ENCODE data around the gene HOXC9.

The HOXC9 gene

GRCh38 chr12:53988541-53989226, 11.3 kb upstream of the HOXC9 start:
- no peak for DNase-seq (ENCODE audit: low read depth)

DNA sequence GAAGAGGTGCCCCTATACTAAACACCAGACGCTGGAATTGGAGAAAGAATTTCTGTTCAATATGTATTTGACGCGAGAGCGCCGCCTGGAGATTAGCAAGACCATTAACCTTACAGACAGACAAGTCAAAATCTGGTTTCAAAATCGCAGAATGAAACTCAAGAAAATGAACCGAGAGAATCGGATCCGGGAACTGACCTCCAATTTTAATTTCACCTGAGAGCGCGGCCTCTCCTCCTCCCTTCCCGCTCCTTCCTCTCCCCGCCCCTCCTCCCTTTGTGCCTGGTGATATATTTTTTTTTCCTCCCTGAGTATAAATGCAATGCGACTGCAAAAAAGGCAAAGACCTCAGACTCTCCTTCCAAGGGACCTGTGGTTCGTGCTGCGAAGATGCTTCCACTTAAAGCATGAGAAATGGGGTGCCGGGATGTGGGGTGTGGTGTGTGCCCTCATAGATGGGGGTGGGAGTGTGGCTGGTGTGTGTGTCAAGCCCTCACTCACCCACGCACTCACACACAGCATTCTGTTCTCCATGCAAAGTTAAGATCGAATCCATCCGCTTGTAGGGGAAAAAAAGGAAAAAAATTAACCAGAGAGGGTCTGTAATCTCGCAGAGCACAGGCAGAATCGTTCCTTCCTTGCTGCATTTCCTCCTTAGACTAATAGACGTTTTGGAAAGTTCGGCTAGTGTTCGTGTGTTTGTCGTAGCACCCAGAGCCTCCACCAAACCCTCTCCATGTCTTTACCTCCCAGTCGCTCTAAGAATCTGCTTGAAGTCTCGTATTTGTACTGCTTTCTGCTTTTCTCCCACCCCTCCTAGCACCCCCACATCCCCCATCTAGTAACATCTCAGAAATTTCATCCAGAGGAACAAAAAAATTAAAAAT, 10.5 kb upstream of the HOXC9 start:
- DNase-seq (ENCODE audit: low read depth), result no peak

- no peak for DNase-seq (ENCODE audit: low read depth)
Measured at GRCh38 chr12:53990311-53991076, 9.5 kb upstream of the HOXC9 start.

- no peak for DNase-seq (ENCODE audit: low read depth)
Measured at GRCh38 chr12:53991077-53991460, 8.9 kb upstream of the HOXC9 start.

- no peak for DNase-seq (ENCODE audit: low read depth)
Measured at GRCh38 chr12:53992377-53992889, 7.5 kb upstream of the HOXC9 start.

DNA sequence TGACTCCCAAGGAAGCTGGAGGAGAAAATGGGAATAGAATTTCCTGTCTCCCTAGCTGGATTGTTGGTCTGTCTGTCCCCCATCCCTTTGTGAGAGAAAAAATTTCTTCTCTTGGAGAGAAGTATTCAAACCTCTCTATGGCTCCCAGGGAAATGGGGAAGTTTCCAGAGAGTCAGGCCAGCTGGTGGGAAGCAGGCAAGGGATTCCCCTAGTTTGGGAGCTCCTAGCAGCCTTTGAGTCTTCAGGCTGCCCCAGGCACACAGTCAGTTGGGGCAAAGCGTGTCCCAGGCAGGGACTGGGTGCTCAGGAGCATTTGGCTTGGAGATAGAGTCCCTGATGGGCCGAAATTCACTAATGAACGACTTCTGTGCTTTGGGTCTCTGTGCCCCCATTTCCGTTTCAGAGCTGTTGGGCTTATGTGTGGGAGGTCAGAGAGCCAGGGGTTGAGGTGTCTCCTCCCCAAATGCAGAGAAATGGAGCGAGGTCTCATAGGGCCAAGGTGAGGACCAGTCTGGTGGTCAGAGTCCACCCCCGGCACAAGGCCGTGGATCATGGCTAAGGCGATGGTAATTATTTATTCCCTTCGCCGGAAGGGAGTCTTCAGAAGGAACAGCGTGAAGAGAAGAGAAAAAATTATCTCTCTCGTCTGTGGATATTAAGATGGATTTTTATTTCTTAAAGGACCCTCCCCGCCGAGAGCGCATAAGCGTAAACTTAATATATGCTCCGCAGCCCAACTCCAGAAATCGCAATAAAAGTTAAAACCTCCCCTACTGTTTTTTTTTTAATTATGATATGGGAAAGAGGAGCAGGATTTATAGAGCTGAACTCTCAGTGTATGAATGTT, 6.6 kb upstream of the HOXC9 start:
- DNase-seq (ENCODE audit: low read depth), result no peak

- DNase-seq (ENCODE audit: low read depth), result no peak
Measured at GRCh38 chr12:53994009-53994263, 6.0 kb upstream of the HOXC9 start.

GRCh38 chr12:53994264-53995001, 5.5 kb upstream of the HOXC9 start:
- DNase-seq (ENCODE audit: low read depth), result no peak

DNA sequence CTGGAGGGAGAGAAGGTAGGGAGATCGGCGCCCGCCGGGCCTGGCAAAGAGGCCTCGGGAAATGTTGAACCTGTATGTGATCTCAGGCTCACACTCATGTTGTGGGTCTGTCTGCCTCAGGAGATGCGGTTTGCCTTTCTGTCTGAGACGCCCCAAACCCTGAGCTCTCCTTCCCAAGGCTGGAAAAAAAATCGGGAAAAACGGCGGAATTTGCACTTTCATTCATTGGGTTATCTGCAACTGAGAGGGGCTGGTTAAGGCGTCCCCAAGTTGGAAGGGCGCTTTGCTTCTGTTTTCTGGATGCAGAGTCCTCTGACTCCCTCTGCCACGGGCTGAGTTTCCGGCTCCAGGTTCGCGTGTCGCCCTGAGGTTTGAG, 5.0 kb upstream of the HOXC9 start:
- DNase-seq (ENCODE audit: low read depth), result no peak

DNA sequence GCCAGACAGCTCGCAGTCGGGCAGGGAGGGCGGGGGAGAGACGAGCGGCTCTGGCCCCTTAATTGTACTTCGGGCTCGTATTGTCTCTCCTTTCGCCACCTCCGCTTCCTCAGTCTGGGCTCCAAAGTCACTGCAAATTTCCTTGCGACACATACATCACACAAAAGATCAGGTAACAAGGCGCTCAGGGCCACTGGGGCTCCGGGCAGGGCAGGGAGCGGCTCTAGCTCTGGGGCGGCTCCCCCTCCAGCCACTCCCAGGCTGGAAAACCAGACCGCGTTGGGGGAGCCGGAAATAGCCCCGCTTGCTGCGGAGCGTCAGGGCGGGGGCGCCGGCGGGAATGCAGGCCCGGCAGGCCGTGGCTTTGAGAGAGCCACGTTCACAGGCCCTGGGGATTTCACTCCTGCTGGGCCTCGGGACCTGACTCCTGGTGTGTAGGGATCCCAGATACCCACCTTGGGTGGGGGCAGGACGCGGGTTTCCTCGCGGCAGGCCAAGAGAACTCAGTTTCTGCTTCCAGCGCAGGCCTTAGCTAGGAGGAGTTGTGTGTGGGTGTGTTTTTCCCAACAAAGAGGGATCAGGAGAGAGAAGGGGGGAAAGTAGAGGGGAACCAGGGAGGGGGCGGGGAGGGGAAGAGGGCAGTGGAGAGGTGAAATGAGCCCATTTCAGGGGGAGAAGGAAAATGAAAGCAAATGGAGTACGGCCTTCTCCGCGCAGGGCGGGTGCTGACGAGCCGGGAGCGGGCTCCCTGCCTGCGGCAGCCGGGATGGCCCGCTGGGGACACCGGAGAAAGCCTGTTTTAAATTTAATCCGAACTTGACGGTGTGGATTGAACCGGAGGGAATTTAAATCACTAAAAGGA, 4.4 kb upstream of the HOXC9 start:
- no peak for DNase-seq (ENCODE audit: low read depth)

GRCh38 chr12:53996240-53997203, 3.4 kb upstream of the HOXC9 start:
- DNase-seq (ENCODE audit: low read depth), result no peak

GRCh38 chr12:53997204-53998109, 2.5 kb upstream of the HOXC9 start:
- DNase-seq (ENCODE audit: low read depth), result no peak

DNA sequence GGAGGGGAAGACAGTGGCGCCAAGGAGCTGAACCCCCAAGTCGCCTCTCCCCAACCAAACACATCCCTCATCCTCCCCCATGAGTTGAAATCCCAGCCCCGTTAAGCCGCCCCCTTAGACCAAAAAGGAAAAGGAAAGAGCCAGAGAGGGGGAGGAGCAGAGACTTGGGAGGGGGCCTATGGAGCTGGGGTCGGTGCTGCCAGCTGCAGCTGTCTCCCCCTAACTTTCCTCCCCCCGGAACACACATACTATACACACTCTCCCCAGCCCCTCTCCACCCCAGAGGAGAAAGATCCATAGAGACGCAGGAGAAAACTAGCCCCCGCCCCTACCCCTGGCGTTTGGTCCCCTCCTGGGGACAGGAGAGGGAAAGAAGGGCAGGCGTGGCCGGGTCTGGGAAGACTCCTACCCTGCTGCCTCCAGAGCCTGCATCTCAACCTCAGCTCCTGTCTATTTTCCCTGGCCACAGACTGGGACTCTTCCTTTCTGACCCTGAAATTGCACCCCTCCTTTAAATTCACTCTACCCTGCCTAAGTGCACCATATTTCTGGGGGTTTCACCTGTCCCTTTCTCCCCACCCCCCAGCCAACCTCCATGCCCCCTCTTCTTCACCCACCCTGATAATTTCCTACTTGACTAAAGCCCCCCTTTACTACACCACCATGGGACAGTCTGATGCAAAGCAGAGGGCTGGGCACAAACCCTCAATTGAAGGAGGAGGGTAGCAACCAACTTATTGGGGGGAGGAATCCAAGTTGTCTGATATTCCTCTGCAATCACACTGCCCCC, 1.7 kb upstream of the HOXC9 start:
- DNase-seq (ENCODE audit: low read depth), result no peak

DNA sequence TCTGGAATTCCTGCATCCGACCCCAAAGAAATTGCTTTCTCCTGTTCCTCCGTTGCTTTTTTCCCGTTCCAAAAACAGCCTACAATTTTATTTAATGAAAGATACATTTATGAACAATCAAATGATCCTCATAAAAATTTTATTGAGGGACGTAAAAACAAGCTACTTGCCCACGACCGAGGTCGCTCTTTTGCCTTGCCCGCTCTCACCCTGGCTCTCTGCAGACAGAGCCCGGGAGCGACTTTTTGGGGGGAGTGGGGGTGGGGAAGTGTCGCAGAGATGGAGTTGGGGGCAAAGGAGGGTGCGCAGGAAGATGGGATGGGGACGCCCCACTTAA, 1.1 kb upstream of the HOXC9 start:
- DNase-seq (ENCODE audit: low read depth), result no peak

DNA sequence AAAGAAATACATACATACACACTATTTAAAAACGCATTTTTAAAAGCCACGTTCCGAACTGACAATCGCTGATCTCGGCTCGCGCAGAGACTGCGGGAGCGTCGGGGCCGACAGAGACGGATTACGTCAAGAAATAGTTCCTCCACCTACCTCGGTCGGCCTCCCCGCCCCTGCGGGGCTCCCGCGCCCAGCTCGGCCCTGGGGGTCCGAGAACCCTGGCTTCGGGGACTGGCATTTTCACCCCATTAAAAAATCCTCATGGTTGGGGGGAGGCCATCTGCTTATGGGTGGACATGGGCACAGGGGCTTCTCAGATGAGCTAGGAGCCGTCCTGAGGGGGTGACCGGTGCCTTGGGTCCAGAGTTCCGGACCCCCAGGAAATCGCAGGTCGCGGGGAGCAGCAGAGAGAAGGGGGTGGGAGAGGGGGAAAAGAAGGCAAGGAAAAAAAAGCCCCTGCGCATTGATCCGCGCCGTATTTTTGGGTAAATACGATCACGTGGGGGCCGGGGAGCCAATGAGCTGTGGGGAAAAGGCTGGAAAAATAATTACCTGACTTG, 324 bp upstream of the HOXC9 start:
- no peak for DNase-seq (ENCODE audit: low read depth)

- no peak for DNase-seq (ENCODE audit: low read depth)
Measured at GRCh38 chr12:54001283-54002187, 1.6 kb downstream of the HOXC9 start.

All from stimulated activated CD8-positive, alpha-beta memory T cell treated with anti-CD3 and anti-CD28 coated beads, Interleukin-12 subunit alpha, Interleukin-12 subunit beta, amount 100 ng/mL, for 4 hours (primary cell).